GM19463 (cell line): ENCODE data around the gene TBC1D3B.
"Not testable (repeated sequence)": the region's sequence is repeated elsewhere in the genome, so short reads cannot be mapped to it uniquely, and the experiment has no call there.

ENCODE experiments used
- ATAC-seq: cut with Tn5 transposase; IDR thresholded peaks from one replicate; pipeline ENCODE4 v1.9.1; 2021; ENCODE audit warnings: mild to moderate bottlenecking, moderate library complexity; ENCODE audit not compliant: unreplicated experiment

The TBC1D3B gene

DNA sequence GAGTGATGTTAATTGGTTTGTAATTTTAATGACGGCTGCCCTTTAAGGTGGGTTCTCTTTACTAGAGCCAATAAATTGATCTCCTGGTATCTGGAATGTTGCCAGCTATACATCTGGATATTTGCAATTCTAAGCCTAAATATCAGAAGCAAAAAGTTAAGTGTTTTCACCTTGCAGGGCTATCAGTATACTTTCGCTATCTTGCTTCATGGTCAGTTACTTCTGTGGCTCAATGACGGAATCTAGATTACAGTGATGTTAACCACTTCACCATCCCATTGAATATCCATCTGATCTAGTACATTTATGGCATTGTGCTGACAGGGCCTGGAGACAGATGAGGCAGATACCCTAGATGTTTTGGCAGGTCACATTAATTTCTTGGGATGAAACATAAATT lies 44.5 kb downstream of the TBC1D3B start:
- no peak for ATAC-seq

DNA sequence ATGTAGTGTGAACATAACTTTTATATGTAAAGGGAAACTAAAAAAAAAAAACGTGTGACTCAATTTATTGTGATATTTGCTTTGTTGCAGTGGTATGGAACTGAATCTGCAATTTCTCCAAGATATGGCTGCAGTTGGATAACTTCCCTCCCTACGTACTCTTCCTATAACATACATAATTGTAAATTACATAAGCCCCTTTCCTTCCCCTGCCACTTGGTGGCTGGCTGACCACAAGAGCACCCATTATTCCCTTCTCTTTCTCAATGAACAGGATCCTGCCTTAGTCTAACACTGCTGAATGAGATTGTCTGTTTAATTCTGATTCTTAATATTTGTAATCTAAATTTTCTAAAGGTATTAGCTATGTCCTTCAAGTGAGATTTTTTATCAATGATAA lies 45.0 kb downstream of the TBC1D3B start:
- ATAC-seq, result no peak

DNA sequence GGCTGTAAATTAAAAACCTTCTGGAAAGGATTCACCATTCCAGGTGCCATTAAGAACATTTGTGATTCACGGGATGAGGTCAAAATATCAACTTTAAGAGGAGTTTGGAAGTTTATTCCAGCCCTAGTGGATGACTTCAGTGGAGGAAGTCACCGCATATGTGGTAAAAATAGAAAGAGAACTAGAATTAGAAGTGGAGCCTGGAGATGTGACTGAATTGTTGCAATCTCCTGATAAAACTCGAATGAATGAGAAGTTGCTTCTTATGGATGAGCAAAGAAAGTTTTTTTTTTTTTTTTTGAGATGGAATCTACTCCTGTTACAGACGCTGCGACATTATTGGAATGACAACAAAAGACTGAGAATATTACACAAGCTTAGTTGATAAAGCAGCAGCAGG lies 46.1 kb downstream of the TBC1D3B start:
- ATAC-seq, result no peak

- ATAC-seq, result no peak
Observed at GRCh38 chr17:36129616-36130015, 46.8 kb downstream of the TBC1D3B start.

GRCh38 chr17:36128411-36128978 lies 47.9 kb downstream of the TBC1D3B start:
- ATAC-seq, result no peak

DNA sequence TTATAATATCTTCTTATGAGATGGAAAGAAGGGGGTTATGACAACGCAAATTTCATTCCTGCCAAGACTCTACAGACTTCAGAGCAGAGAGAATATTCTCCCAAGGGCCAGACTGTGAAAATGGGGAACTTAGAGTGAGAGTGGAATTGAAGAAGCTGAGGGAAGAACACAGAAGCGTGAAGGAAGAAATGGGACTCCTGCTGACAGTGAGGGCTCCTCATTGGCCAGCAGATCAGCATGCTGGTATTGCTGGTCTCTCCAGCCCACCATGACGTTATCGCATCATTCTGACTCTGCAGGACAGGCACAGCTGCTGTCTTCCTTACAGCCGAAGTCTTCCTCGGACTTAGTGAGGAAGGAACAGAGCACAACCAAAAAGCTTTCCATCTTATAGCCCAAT lies 48.5 kb downstream of the TBC1D3B start:
- ATAC-seq, result no peak

DNA sequence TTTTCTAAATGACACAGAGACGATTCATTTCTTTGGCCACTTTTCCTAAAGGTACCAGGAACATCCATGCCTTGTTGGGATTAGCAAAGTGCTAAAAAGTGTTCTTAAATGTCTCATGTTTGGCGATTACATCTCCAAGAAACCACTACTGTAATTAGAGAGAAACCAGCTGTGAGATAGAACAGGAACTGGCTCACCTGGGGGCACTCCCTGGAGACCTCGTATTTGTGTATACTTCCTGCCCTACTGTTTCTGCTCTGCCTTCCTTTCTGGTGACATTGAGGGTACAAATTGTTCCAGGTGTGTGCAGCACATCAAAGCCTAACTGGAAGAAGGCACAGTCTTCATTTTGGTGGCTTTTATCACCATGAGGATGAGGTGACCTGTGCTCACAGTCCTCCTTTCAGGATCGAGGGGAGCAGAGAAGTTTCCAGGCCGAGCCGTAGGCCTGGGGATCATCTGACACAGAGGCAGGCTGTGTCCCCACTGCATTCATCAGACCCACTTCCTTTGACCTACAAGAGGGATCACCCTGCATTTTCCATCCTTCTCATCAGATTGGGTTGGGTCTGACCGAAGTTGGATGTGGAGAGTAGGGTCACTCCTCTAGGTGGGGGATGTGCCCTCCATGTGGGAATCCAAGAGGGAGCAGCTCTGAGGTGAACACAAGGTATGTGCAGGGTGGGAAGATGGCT lies 49.1 kb downstream of the TBC1D3B start:
- no peak for ATAC-seq

DNA sequence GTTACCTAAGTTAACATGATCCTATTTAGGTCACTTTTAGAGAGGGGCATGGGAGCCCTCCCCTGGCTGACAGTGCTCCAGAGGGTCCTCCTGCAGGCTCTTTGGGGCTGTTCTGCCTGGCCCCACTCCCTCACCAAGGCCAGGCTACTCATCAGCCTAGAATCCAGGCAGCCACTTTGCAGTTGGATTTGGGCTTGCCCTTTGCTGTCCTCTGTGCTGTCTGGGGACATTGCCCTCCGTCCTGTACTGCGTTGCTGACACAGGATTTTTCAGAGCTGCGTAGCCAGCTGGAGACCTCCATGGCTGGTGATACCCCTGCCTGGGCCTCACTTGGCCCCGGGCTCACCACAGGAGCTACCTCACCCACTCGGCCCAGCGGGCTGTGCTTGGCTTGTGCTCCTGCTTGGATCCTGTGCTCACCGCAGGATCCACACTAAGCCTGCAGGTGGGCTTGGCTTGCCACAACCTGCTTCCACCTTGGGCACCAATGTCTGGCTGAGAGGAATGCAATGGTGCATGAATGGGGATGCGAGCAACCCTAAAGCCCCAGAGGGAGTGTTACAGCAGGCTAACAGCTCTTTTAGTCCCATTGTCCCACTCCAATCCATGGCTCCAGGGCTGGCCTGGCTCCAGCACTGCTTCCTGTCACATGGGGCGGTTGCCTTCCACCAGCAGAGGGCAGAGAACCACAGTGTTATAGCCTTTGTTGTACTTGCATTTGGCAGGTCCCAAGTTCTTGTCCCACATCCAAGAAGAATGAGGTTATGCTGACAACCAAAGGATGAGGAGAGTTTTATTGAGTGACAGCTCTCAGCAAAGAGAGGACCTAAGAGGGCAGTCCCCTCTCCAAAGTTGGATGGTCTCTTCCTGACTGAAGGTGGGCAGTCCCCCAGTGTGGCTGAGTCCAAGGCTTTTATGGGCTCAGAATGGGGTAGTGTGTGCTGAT lies 51.3 kb downstream of the TBC1D3B start:
- no peak for ATAC-seq

- no peak for ATAC-seq
Observed at GRCh38 chr17:36123431-36123830, 53.0 kb downstream of the TBC1D3B start.

- ATAC-seq, result not testable (repeated sequence)
Observed at GRCh38 chr17:36121099-36121498, 55.3 kb downstream of the TBC1D3B start.

- no peak for ATAC-seq
Observed at GRCh38 chr17:36120221-36120620, 56.2 kb downstream of the TBC1D3B start.

DNA sequence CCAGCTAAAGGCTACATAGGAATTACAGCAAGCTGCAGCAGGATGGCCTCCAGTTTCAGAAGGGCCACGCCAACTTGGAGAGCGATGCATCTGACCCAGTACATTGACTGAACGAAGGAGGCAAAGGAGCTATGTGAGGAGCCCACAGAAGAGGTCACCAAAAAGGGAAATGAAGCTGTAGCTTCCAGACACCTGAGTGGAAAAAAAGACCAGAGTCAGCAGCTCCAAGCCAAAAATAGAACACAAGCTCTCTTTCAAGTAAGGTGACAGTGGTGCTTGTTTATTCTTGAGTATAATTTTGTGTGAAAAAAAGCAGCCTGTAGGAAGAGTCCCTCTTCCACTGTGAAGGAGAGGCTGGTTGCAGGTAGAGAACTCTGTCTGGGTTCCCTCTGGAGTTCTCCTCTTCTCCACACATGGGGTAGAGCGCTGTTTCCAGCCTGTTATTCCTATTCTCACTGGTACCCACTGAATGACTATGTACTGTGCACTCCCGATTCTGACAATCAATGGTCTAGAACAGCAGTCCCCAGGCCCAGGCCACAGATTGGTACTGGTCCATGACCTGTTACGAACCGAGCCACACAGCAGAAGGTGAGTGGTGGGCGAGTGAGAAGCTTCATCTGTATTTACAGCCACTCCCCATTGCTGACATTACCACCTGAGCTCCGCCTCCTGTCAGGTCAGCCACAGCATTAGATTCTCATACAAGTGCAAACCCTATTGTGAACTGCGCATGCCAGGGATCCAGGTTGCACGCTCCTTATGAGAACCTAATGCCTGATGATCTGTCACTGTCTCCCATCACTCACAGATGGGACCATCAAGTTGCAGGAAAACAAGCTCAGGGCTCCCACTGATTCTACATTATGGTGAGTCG lies 57.7 kb downstream of the TBC1D3B start:
- no peak for ATAC-seq

DNA sequence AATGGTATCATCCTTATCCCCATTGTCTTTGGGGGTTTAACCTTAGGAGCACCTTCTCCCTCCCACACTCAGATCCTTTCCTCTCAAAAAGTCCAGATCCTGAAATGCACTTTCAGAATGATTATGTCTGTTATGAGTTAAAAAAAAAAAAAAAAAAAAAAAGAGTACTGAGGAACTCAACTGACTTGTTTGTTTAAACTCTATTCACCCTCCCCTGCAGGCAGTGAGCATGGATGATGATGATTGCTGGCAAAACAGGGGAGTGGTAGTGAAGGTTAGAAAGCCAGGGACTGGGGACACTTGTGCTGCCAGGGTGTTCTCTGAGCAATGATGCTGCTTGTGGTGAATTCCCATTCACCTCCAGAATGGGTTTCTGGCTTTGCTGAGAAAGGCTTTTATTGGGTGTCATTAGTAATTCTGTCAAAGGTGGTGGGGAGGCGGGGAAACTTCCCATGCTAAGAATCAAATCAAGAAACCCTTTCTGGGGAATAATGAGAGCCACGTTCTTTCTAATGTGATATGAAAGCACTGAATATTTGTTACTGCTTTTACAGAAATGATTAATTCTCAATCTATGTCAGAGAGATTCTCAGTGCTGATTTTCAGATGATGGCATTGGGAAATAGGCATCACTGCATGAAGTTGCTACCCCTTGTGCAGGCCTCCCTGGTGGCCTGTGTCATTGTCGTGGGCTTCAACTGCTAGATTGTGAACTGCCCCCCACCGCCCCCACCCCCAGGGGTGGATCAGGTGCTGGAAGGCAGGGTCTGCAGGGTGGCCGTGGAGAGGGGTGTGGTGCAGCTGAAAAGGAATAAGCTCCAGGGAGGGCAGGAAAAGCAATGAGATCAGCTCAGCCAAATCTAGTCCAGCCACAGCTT lies 58.7 kb downstream of the TBC1D3B start:
- ATAC-seq, result no peak
